VCaP (cell line): ENCODE data around the gene DYNLL1.

Source experiments
- H3K27ac ChIP-seq: fragments of 450-650 bp; 2 replicates; pipeline ENCODE4 v1.5.1; 2017
- TF ChIP-seq, protein P1 (sequence below): fragments of 450-650 bp; conservative IDR thresholded peaks from 2 replicates; pipeline ENCODE4 v1.5.1; 2017; ENCODE audit warnings: mild to moderate bottlenecking, moderate library complexity

DYNLL1 gene

DNA sequence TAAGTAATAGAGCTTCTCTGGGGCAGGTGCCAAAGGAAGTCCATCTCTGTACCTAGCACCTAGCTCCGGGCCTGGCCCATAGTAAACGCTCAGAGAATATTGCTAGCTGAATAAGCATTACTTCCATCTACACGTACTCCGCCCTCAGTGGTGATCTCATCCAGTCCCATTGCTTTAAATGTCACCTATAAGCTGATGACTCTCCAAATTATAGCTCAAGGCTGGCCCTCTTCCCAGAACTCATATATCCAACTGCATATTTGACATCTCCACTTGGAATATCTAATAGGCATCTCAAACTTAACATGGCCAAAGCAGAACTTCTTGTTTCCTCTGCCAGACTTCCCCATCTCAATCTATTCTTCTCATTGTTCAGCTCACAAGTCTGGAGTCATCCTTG, 6.9 kb upstream of the DYNLL1 start:
- H3K27ac ChIP-seq = no peak overlapping the region
- TF ChIP-seq, protein P1, sequence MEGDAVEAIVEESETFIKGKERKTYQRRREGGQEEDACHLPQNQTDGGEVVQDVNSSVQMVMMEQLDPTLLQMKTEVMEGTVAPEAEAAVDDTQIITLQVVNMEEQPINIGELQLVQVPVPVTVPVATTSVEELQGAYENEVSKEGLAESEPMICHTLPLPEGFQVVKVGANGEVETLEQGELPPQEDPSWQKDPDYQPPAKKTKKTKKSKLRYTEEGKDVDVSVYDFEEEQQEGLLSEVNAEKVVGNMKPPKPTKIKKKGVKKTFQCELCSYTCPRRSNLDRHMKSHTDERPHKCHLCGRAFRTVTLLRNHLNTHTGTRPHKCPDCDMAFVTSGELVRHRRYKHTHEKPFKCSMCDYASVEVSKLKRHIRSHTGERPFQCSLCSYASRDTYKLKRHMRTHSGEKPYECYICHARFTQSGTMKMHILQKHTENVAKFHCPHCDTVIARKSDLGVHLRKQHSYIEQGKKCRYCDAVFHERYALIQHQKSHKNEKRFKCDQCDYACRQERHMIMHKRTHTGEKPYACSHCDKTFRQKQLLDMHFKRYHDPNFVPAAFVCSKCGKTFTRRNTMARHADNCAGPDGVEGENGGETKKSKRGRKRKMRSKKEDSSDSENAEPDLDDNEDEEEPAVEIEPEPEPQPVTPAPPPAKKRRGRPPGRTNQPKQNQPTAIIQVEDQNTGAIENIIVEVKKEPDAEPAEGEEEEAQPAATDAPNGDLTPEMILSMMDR = no peak

DNA sequence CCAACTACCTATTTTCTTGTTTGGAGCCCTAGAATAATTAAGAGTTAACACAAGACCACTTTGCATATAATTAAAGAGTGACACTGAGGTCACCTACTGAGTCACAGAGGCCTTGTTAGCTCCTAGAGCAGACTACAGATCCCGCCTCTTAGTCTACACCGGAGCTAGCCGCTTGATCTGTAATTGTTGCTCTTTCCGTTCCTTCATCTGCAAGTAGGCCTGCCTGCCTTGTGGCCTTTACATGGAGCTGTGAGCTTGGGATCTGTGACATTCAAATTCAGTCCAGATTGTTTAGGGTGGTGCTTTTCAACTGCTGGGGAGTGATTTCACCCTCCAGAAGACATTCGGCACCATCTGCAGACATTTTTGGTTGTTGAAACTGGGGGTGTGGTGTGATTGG, 5.6 kb upstream of the DYNLL1 start:
- TF ChIP-seq, protein P1 = no peak
- H3K27ac ChIP-seq = no peak overlapping the region

DNA sequence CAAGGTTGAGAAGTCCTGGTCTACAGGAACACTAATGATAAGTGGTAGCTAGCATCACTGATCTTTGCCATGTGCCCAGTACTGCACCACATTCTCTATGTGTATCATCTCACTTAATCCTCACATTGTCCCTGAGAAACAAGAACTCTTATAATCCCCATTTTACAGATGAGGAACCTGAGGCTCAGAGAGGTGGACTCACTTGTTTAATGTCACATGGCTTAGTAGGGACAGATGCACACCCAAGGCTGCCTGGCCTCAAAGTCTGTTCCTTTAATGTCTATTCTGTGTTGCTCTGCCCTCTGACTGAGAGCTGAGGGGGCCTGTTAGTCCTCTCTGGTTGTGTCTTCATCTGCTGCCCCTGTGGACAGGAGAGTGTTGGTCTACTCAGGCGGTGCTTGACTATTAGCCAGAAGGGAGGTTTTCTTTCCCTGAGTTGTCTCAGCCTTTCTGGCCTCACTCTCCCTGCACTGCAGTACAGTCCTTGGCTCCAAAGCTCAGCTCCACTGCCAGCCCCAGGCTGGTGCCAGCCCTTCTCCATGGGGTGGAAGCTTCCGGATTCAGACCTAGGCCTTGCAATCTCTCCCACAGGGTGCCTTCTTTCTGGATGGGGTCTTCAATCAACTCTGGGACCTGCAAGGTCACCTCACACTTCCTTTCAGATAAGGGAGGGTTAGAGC, 4.9 kb upstream of the DYNLL1 start:
- TF ChIP-seq, protein P1 = no peak
- H3K27ac ChIP-seq = no peak overlapping the region

DNA sequence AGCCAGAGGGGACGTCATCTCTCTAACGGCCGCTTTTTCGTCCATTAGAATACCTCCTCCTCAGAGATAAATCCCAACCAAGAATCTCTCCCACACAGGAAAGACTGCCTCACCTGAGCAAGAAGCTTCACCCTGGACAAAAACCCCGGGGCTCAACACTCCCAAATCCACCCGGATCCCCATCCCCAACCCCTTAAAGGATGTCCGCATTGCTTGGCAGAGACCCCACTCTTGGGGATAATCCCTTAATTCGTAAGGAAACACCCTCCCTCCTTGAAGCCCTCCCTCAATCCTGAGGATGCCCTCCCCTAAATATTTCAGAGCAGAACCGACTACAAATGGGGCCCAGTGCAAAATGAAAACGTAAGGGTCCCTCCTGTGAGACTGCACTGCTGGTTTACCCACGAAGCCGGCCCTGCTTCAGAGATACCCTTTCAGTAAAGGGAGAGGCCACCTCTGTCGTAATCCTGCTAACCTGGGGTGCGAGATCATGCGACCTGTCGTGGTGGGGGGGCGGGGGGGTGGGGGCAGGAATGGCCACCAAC, 655 bp upstream of the DYNLL1 start:
- TF ChIP-seq, protein P1 = no peak
- peak overlapping the region; percentile 87 for H3K27ac ChIP-seq

DNA sequence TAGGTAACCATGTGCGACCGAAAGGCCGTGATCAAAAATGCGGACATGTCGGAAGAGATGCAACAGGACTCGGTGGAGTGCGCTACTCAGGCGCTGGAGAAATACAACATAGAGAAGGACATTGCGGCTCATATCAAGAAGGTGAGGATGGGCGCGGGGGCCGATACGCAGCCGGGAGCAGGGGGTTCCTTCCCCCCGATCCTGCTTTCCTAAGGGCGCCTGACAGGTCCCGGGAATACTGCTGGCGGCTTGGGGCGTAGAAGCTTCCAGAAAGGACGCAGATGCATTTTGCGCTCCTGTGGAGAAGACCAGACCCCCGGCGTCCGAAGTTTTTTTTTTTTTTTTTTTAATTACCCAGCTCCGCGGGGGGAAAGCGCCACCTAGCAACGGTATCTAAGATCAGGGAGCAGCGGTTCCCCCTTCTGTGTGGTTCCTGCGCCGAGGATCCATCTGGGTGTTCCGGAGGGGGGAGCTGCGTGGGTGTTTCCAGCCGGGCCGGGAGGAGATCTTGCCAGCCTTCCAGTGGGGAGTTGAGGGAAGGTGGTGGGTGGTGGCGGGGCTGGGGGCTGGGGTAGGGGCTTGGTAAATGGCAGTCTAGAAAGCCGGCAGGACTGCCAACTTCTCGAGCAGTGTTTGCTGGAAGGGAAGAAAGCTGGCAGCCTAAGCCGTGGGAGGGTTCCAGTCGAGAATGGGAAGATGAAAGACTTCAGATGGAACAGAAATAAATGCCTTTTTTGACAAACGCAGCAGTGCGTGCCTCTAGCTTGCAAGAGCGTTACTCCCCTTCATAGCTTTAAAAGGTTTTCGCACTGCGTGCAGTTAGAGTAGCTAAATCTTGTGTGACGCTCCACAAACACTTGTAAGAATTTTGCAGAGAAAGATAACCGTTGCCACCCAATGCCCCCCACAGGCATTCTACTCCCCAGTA, 764 bp downstream of the DYNLL1 start:
- peak overlapping the region; percentile 87 for H3K27ac ChIP-seq
- TF ChIP-seq, protein P1 = peak; percentile 28

DNA sequence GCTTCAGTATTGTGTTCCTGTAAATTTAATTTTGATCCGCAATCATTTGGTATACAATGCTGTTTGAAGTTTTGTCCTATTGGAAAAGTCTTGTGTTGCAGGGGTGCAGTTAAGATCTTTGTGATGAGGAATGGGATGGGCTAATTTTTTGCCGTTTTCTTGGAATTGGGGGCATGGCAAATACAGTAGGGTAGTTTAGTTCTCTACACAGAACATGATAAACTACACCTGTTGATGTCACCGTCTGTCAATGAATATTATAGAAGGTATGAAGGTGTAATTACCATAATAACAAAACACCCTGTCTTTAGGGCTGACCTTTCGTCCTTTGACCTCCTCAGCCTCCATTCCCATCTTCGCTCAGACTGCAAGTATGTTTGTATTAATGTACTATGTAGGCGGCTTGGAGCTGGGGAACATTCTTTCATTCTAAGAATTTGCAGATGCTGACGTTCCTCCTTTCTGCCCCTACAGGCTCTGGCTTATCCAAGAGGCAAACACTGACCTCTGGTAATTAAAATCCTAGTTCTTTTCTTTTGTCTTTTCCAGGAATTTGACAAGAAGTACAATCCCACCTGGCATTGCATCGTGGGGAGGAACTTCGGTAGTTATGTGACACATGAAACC, 1.7 kb downstream of the DYNLL1 start:
- TF ChIP-seq, protein P1 = no peak
- peak overlapping the region; percentile 87 for H3K27ac ChIP-seq
